Measurements from ENCODE around the gene SEC22B. TPM values are rescaled to one million over a fixed set of nuclear protein-coding genes. Genes with fewer than 3 reads are reported as not detected.

The SEC22B gene
- total RNA-seq = 46.2 and 59.5 TPM in 2 replicates

DNA sequence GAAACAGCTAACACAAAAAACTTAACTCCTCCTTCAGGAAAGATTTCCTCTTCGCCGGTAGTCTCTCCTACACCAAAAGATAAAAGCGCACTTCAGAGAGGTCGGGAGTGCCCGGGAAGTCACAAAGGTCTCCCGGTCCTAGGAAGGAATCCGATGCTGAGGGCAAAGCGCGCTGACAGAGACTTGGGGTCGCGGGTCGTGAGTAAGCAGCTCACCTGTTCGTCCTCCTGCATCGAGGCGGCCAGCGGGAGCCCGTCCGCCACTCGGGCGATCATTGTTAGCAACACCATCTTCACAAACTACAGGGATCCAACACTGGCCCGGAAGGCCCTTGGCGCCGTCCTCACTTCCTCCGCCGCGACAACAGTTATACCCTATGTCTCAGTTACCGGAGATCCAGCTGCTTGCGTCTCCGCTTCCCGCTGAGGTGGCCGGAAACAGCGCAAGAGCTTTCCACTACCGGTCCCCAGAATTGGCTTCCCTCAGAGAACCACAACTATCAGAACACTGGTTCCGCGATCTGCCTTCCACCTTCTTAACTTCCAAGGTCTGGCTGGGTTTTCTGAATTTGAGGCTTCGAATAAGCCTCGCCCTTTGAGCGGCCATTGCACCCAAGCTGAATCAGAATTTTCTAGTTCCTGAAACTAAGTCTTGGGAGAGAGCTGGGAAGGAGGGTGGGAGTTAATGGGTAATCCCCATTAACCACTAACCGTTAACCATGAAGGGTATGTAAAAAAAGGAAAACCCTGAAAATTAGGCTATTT is at the start of gene SEC22B:
Gene SEC22B, minus strand, starts transcription at position 429 of the 764 bp plus-strand sequence. Its CDS starts 139 bp downstream, at position 290.

Other genes with a start within 250 kb of the SEC22B start
- gene NOTCH2, start 106.9 kb downstream of the SEC22B start, total RNA-seq = 47.1 and 71.1 TPM in 2 replicates
- 4.4 and 6.0 TPM in 2 replicates for gene NBPF8, start 238.5 kb upstream of the SEC22B start, total RNA-seq